Left forelimb (tissue), 1 donor: ENCODE data around the gene MRGPRD.

ENCODE experiments used
- DNase-seq: peaks from one replicate; pipeline ENCODE4 v3.0.0-alpha.2; 2018; ENCODE audit warnings: low spot score

Gene MRGPRD

GRCh38 chr11:68946416-68947090, 34.2 kb downstream of the MRGPRD start:
- DNase-seq, result no peak

GRCh38 chr11:68942751-68943271, 38.0 kb downstream of the MRGPRD start:
- DNase-seq, result no peak

DNA sequence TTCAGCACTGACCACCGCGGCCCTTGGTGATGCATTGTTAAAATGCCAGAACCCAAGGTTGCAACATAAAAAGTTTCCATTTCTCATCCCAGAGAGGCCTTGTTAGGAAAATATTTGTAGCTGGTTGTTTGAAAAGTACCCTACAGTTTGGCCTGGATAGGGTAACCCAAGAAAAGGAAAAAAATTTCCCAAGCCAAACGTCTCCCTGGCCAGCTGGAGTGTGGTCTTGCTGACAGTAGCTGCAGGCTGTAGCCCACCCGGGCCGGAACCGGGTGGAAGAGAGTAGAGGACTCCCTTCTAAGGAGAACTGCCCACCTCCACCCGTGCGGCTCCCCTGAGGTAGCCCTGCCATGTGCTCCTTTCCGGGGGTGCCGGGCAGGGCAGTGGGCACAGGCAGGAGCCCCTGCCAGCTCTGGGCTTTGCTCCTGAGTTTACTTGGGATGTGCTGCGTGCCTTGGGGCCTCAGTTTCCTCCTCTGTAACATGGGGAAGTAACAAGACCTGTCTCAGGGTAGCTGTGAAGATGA, 38.6 kb downstream of the MRGPRD start:
- no peak for DNase-seq

DNA sequence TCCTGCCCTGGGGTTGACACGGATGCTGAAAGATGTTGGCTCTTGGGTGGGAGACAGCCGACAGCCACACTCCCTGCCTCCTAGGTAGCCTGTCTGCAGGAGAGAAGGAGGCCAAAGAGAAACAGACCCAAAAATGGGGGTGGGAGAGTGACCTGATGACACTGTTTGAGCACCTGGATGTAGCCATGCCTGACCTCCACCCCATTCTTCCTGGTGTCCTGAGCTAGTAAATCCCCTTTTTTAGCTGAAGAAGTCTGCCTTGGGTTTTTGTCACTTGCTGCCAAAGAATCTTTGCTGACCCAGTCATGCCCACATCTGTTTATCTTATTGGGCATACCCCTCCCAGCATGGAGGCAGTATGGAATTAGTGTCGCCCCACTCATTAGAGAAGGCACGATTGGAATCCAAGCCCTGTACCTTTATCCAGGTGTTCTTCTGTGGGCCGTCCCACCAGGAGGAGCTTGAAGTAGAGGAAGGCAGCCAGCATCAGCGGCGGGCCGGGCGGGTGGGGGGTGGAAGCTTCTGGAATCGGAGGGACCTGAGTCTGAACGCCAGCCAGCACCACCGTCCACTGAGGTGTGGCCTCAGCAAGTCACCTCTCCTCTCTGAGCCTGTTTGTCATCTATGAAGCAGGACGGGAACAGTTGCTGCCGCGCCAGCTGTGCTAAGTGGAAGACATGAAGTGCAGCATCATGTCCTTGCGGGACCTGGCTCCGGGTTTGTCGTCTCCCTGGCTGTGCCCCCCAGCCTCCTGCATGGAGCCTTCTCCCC, 39.3 kb downstream of the MRGPRD start:
- no peak for DNase-seq

- DNase-seq, result no peak
Measured at GRCh38 chr11:68940651-68941323, 40.0 kb downstream of the MRGPRD start.

DNA sequence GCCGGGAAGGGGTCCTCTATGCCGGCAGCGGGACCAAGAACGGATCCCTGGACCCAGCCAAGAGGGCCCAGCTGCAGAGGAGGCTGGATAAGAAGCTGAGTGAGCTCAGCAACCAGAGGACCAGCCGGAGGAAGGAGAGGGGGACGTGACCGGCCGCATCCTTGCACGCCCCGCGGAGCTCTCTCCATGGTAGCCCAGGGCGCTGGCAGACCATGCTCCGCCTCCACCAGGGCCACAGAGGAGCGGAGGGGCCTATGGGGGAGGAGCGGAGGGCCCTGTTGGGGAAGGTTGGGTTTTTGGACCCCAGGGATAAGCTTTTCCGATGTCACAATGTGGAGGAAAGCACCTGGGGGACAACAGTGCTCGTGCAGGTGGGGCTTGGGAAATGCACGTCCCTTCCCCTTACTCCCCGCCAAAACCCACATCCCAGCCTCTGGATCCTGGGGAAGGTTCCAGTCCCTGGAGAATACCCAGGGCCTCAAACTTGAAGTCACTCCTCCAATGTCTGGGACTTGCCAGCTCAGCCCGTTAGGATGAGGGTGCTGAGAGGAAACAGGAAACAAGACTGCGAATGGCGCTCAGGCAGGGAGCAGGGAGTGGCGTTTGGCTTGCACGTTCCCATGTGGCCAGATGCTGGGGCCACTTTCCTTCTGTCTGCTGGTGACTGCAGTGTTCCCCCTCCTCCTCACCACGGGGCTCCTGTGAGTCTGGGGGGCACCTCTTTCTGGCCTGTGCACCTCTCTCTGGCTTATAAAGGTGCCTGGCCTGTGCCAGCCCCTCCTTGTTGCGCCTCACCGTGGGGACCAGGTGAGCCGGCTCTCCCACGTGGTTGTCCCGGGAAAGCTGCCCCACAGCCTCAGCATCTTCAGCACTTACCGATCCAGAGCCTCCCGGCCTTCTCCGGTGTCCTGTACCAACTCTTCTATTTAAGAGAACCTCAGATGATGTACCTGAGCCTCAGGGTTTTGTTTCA, 40.9 kb downstream of the MRGPRD start:
- no peak for DNase-seq

DNA sequence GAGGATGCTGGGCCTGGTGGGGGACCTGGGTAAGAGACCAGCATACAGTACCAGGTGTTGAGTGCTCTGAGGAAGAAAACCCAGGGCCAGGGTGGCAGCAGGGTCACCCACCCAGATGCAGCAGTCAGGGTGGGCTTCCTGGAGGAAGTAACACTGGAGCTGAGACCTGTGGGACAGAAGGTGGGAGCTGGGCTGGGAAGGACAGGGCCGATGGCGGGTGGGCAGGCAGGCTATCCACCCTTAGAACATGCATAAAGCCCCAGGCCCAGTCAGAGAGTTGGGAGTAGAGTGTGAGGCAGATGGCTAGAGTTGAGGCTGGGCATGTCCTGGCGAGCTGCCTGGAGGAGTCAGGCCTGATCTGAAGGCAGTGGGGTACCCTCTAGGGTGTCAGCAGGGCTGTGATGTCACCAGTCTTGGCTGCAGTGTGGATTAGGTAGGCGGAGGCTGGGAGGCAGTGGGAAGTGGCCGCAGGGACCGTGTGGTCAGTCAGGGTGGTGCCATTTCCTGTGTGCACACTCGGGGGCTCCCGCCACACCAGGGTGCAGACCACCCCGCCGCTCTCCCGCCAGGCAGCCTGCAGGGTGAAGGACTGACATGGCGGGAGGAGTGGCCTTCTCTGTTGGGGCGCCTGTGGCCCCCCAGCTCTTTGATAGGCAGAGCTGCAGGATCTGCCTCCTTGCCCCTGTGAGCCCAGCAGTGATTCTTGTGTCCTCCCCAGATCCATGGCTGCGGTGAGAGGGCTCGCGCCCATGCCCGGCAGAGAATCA, 41.8 kb downstream of the MRGPRD start:
- DNase-seq, result no peak

- DNase-seq, result no peak
Measured at GRCh38 chr11:68938088-68938487, 42.7 kb downstream of the MRGPRD start.

GRCh38 chr11:68936676-68937620, 43.8 kb downstream of the MRGPRD start:
- DNase-seq, result no peak

- DNase-seq, result no peak
Measured at GRCh38 chr11:68936358-68936636, 44.5 kb downstream of the MRGPRD start.

- DNase-seq, result no peak
Measured at GRCh38 chr11:68935516-68936357, 45.0 kb downstream of the MRGPRD start.

DNA sequence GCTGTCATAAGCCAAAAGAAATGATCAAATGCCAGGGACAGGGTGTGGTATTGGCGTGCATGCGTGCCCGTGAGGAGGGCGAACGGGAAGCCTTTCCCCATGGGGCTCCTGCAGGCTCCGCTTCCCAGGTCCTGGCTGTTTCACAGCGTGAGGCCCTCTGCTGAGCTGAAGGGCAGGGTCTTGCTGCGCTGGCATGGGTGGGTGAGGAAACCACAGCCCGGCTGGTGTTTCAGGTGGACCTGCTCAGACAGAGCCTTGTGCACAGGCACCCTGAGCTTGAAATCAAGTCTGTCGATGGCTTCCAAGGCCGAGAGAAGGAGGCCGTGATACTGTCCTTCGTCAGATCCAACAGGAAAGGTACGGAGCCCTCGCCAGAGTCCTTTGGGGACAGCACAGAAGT, 45.7 kb downstream of the MRGPRD start:
- no peak for DNase-seq

DNA sequence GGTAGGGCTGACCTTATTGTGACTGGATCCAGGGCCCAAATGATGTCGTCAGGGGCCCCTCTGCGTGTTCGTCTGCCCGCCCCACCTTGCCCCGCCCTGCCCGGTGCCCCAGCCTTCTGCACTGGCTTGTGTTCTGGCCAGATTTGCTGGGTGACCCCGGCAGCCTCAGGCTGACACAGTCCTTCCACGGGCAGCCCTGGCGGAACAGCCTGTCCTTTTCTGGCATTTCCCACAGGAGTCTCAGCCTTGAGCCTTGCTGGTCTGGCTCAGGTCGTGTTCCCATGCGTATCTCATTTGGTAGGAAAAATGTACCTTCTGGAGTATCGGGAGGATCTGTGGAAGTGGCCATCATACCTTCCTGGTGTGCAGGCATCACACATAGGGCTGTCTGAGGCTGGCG, 46.1 kb downstream of the MRGPRD start:
- DNase-seq, result no peak

DNA sequence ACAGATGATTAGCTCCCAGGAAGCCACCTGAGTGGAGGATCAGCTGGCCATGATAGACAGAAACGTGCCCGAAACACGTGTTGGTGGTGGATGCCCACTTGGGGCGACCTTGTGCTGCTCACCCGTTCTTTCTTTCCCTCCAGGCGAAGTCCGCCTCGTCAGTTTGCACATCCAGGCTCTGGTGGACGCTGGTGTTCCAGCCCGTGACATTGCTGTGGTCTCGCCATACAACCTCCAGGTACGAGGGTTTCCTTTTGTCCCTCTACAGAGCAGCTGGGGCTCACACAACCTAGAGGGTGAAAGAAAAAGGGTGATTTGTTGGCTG, 46.5 kb downstream of the MRGPRD start:
- no peak for DNase-seq

DNA sequence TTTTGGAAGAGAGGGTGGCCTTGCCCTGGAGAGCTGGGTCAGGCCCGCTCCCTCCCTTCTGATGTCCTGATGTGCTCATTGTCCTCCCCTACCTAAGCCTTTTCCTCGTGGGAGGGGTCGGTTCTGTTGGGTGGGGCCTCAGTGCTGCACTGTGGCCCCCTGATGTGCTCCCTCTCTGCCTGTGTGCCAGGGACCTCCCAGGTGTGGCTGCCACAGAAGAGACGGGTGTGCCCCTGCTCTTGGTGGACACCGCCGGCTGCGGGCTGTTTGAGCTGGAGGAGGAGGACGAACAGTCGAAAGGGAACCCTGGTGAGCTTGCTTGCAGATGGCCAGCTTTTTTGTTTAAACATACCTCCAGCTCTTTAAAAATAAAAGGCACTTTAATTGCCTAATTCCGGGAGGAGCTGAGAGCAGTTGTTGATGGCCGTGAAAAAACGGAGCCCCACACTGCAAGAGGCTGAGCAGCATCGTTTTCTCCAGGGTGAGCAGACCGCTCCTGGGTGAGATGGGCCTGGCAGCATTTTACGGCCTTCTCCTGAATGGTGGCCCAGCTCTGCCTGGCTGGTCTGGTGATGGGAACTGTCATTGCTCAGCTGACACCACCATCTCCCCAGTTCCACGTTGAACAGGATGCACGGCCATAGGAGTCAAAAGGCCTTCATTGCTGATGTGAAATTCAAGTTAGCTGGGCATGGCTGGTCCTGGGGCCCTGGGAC, 47.0 kb downstream of the MRGPRD start:
- DNase-seq, result no peak

DNA sequence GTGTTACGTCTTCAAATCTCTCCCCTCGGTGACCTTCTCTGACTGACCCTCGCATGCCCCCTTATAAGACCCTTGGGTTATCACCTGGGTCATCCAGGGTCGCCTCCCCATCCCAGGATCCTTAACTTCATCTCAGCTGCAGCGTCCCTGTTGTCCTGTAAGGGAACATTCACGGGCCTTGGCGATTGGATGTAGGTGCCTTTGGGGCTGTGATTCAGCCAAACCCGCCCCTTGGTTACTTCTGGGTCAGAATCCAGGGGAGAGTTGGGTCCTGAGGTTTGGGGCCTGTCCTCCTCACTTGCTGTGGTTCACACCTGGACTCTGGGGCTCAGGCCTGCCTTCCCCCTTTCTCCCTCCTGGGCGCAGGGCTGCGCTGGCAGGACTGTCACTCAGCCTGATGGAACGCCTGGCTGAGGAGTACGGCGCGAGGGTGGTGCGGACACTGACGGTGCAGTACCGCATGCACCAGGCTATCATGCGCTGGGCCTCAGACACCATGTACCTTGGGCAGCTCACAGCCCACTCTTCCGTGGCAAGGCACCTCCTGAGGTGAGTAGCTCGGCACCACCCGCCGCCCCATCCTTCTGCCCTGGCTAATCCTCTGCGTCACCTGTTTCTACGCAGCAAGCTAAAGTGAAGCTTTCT, 47.7 kb downstream of the MRGPRD start:
- DNase-seq, result no peak

- DNase-seq, result no peak
Measured at GRCh38 chr11:68932358-68932757, 48.4 kb downstream of the MRGPRD start.

GRCh38 chr11:68931911-68932310, 48.9 kb downstream of the MRGPRD start:
- no peak for DNase-seq
